Measurements from ENCODE around the gene AMELX.

The AMELX gene

GRCh38 chrX:11331788-11332187, 38.6 kb downstream of the AMELX start:
- Histone ChIP-seq H3K9me3 (ENCODE audit: control insufficient read depth, insufficient read depth, low read length) (no peaks in the 10 kb centered on the region), H3K36me3 (ENCODE audit: insufficient read depth, low read length) (no peaks in the 10 kb centered on the region), H3K9ac (ENCODE audit: low read depth, low read length) (no peak overlapping the region), H3K4me1 (ENCODE audit: insufficient read depth, low read length) (no peaks in the 10 kb centered on the region)

GRCh38 chrX:11334165-11334564, 41.0 kb downstream of the AMELX start:
- Histone ChIP-seq H3K9ac (ENCODE audit: low read depth, low read length) (no peak overlapping the region), H3K4me1 (ENCODE audit: insufficient read depth, low read length) (no peaks in the 10 kb centered on the region), H3K36me3 (ENCODE audit: insufficient read depth, low read length) (no peaks in the 10 kb centered on the region), H3K9me3 (ENCODE audit: control insufficient read depth, insufficient read depth, low read length) (no peaks in the 10 kb centered on the region)

- Histone ChIP-seq H3K9me3 (ENCODE audit: control insufficient read depth, insufficient read depth, low read length) (no peaks in the 10 kb centered on the region), H3K4me1 (ENCODE audit: insufficient read depth, low read length) (no peaks in the 10 kb centered on the region), H3K9ac (ENCODE audit: low read depth, low read length) (no peak overlapping the region), H3K36me3 (ENCODE audit: insufficient read depth, low read length) (no peaks in the 10 kb centered on the region)
Measured at GRCh38 chrX:11336201-11336600, 43.0 kb downstream of the AMELX start.

GRCh38 chrX:11337292-11338009, 44.2 kb downstream of the AMELX start:
- no peaks in the 10 kb centered on the region for H3K36me3 ChIP-seq (ENCODE audit: insufficient read depth, low read length)
- no peaks in the 10 kb centered on the region for H3K4me1 ChIP-seq (ENCODE audit: insufficient read depth, low read length)
- no peak overlapping the region for H3K9ac ChIP-seq (ENCODE audit: low read depth, low read length)
- no peaks in the 10 kb centered on the region for H3K9me3 ChIP-seq (ENCODE audit: control insufficient read depth, insufficient read depth, low read length)

- Histone ChIP-seq H3K36me3 (ENCODE audit: insufficient read depth, low read length) (no peaks in the 10 kb centered on the region), H3K4me1 (ENCODE audit: insufficient read depth, low read length) (no peaks in the 10 kb centered on the region), H3K9ac (ENCODE audit: low read depth, low read length) (no peak overlapping the region), H3K9me3 (ENCODE audit: control insufficient read depth, insufficient read depth, low read length) (no peaks in the 10 kb centered on the region)
Measured at GRCh38 chrX:11341274-11342201, 48.3 kb downstream of the AMELX start.

GRCh38 chrX:11342673-11343072, 49.5 kb downstream of the AMELX start:
- no peak overlapping the region for H3K9ac ChIP-seq (ENCODE audit: low read depth, low read length)
- no peaks in the 10 kb centered on the region for H3K4me1 ChIP-seq (ENCODE audit: insufficient read depth, low read length)
- H3K9me3 ChIP-seq (ENCODE audit: control insufficient read depth, insufficient read depth, low read length), result no peaks in the 10 kb centered on the region
- no peaks in the 10 kb centered on the region for H3K36me3 ChIP-seq (ENCODE audit: insufficient read depth, low read length)

- H3K4me1 ChIP-seq (ENCODE audit: insufficient read depth, low read length), result no peaks in the 10 kb centered on the region
- H3K9me3 ChIP-seq (ENCODE audit: control insufficient read depth, insufficient read depth, low read length), result no peaks in the 10 kb centered on the region
- no peak overlapping the region for H3K9ac ChIP-seq (ENCODE audit: low read depth, low read length)
Measured at GRCh38 chrX:11346121-11346682, 53.0 kb downstream of the AMELX start.

GRCh38 chrX:11347300-11347699, 54.1 kb downstream of the AMELX start:
- Histone ChIP-seq H3K9ac (ENCODE audit: low read depth, low read length) (no peak overlapping the region), H3K4me1 (ENCODE audit: insufficient read depth, low read length) (no peaks in the 10 kb centered on the region), H3K9me3 (ENCODE audit: control insufficient read depth, insufficient read depth, low read length) (no peaks in the 10 kb centered on the region), H3K36me3 (ENCODE audit: insufficient read depth, low read length) (no peaks in the 10 kb centered on the region)

More at GRCh38 chrX:11346121-11346682, 53.0 kb downstream of the AMELX start:
- H3K36me3 ChIP-seq (ENCODE audit: insufficient read depth, low read length), result no peaks in the 10 kb centered on the region

- no peaks in the 10 kb centered on the region for H3K4me1 ChIP-seq (ENCODE audit: insufficient read depth, low read length)
- H3K9me3 ChIP-seq (ENCODE audit: control insufficient read depth, insufficient read depth, low read length), result no peaks in the 10 kb centered on the region
- no peaks in the 10 kb centered on the region for H3K36me3 ChIP-seq (ENCODE audit: insufficient read depth, low read length)
- H3K9ac ChIP-seq (ENCODE audit: low read depth, low read length), result no peak overlapping the region
Measured at GRCh38 chrX:11349020-11349419, 55.8 kb downstream of the AMELX start.

GRCh38 chrX:11349661-11350337, 56.6 kb downstream of the AMELX start:
- no peaks in the 10 kb centered on the region for H3K4me1 ChIP-seq (ENCODE audit: insufficient read depth, low read length)
- no peak overlapping the region for H3K9ac ChIP-seq (ENCODE audit: low read depth, low read length)

More at GRCh38 chrX:11349661-11350337, 56.6 kb downstream of the AMELX start:
- Histone ChIP-seq H3K36me3 (ENCODE audit: insufficient read depth, low read length) (no peaks in the 10 kb centered on the region), H3K9me3 (ENCODE audit: control insufficient read depth, insufficient read depth, low read length) (no peaks in the 10 kb centered on the region)
